TTC549 (cell line): ENCODE data around the gene ELL.
"Not testable (repeated sequence)": the region's sequence is repeated elsewhere in the genome, so short reads cannot be mapped to it uniquely, and the experiment has no call there.

Experiments
- FAIRE-seq: peaks from 2 replicates; lab custom pipeline; 2012; peaks lifted over from hg19 to GRCh38; lab: Jason Lieb, UNC

ELL gene

GRCh38 chr19:18531485-18531884, 9.6 kb upstream of the ELL start:
- FAIRE-seq = no peak

GRCh38 chr19:18529782-18530181, 7.9 kb upstream of the ELL start:
- FAIRE-seq = no peak

DNA sequence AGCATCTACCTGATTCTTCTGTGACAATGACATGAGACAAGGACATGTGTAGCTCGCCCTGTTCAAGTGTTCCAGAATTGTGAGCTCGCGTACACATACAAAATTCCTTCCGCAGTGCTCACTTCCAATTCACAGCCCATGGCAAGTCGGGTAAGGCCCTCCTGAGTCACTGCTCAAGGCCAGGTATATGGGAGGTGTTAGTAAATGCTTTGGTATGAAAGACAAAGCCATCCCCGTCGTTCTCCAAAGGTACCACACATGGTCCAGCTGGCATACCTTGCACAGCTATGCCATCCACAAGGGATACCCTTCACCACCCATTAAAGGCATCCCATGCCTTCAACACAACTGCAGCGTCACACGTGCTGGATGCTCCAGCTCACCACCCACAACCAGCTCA, 4.4 kb upstream of the ELL start:
- FAIRE-seq = no peak

DNA sequence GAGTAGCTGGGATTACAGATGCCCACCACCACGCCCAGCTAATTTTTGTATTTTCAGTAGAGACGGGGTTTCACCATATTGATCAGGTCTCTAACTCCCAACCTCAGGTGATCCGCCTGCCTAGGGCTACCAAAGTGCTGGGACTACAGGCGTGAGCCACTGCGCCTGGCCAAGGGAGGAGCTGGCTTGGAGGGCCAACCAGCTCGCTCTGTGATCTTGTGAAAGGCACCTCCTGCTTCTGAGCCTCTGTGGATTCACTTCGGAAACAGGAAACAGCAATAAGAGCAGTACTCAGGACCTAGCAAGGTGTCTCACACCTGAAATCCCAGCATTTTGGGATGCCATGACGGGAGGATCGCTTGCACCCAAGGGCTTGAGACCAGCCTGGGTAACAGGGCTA, 2.0 kb upstream of the ELL start:
- FAIRE-seq = no peak

DNA sequence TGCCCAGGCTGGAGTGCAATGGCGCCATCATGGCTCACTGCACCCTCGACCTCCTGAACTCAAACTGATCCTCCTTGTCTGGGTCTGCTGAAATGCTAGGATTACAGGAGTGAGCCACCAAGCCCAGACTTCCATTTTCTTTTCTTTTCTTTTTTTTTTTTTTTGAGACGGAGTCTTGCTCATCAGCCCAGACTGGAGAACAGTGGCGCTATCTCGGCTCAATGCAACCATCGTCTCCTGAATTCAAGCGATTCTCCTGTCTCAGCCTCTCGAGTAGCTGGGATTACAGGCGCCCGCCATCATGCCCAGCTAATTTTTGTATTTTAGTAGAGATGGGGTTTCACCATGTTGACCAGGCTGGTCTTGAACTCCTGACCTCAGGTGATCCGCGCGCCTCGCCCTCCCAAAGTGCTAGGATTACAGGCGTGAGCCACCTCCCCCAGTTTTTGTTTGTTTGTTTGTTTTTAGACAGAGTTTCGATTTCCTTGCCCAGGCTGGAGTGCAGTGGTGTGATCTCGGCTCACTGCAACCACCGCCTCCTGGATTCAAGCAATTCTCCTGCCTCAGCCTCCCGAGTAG, 1.1 kb upstream of the ELL start:
- FAIRE-seq = not testable (repeated sequence)

GRCh38 chr19:18522124-18522861, 423 bp upstream of the ELL start:
- FAIRE-seq = peak; percentile 97

- no peak for FAIRE-seq
These were observed 800 bp downstream of the ELL start for GRCh38 chr19:18520848-18521691.

- FAIRE-seq = no peak
These were observed 1.7 kb downstream of the ELL start for GRCh38 chr19:18519962-18520847.

GRCh38 chr19:18518639-18519038, 3.2 kb downstream of the ELL start:
- no peak for FAIRE-seq

DNA sequence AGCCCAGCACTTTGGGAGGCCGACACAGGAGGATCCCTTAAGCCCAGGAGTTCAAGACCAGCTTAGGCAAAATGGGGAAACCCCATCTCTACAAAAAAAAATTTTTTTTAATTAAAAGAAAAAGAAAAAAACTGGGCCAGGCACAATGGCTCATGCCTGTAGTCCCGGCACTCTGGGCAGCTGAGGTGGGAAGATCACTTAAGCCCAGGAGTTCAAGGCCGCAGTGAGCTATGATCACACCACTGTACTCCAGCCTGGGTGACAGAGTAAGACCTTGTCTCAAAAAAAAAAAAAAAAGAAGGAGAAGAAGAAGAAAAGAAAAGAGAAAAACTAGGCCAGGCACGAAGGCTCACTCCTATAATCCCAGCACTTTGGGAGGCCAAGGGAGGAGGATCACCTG, 4.3 kb downstream of the ELL start:
- no peak for FAIRE-seq

- FAIRE-seq = no peak
These were observed 5.9 kb downstream of the ELL start for GRCh38 chr19:18515959-18516358.

DNA sequence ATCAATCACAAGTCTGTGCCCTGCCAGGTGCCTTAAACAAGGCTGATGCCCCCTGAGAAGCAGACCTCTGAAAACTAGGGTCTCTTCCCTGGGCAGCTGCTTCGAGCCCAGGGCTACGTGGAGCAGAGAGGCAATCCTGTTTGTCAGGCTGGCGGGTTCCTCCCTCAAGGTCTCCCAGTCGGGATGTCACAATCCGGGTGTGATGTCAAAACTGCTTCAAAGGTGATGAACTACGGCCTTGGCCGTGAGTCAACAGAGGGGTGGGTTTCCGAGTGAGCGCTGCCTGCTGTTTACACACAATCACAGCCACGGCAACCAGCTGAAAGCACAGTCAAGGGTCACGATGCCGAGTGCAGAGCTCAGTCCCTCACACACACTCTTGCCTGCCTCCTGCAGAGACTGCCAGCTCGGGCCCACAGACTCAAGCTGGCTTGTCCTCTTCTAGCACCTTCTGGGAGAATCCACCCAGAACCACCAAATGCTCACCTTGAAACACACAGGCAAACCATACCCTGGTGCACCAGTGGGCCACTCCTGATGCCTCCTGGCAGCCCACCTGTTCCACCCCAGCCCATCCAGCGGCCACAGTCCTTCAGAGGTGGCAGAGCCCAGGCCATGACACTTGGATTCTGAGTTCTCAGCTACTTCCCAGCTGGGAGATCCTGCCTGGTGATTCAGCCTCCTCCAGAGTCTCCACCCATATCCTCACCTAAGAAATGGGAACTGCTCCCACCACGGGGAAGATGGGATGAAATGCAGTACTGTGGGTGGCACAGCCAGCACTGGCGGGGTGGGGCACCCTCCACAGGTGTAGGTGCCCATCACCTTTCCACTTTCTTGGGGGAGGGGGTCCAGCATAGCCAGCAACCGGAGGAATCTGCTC, 6.8 kb downstream of the ELL start:
- FAIRE-seq = no peak

DNA sequence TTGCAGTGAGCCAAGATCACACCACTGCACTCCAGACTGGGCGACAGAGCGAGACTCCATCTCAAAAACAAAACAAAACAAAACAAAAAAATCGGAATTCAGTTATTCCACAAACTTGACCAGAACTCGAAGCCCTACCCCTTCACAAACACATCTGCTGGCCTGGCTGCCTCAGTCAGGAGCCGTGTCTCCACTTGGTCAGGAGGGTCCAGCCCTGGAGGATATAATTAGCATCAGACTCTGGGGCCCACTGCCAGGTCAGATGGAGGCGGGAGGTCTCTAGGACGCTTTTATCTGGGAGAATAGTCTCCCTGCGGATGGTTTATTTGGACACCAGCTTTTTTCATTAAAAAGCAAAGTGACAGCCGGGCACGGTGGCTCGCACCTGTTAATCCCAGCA, 8.0 kb downstream of the ELL start:
- no peak for FAIRE-seq

DNA sequence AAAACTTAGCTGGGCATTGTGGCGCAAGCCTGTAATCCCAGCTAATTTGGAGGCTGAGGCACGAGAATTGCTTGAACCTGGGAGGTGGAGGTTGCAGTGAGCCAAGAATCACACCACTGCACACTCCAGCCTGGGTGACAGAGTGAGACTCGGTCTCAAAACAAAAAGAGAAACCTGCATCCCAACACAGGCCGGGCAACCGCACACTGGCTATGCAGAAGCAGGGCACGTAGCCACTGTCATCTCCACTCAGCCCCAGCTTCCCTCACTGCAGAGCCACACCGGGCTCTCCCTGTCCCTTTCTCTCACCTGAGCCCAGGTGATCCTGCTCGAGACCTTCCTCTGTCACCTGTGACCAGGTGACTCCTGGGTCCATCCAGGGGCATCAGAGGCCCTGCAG, 11.7 kb downstream of the ELL start:
- no peak for FAIRE-seq

GRCh38 chr19:18508585-18508984, 13.3 kb downstream of the ELL start:
- FAIRE-seq = no peak

DNA sequence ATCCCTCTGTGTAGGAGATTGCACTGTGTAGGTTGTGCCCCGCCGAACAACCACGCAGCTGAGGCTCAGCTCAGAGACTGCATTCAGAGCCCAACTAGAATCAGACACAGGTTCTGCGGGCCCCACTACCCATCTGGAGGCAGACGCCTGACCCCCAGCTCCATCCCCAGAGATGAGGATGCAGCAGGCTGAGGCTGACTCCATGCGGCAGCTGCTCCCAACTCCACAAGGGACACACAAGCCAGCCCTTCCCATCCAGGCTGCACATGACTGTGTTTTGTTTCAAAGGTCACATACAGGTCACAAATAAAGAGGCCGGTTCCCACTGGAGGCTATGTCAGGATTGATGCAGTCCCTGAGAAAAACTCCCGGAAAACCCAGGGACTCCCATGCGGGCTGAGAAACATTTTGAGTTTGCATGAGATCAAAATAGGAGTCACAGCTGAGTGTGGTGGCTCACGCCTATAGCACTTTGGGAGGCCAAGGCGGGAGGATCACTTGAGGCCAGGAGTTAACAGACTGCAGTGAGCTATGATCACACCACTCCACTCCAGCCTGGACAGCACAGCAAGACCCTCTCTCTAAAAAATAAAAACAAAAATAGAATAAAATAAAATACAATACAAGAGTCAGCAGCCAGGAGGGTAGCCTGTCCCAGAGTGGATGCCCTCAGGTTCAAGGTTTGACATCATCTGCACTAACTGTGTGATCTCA, 14.0 kb downstream of the ELL start:
- no peak for FAIRE-seq

GRCh38 chr19:18507021-18507726, 14.7 kb downstream of the ELL start:
- FAIRE-seq = no peak

DNA sequence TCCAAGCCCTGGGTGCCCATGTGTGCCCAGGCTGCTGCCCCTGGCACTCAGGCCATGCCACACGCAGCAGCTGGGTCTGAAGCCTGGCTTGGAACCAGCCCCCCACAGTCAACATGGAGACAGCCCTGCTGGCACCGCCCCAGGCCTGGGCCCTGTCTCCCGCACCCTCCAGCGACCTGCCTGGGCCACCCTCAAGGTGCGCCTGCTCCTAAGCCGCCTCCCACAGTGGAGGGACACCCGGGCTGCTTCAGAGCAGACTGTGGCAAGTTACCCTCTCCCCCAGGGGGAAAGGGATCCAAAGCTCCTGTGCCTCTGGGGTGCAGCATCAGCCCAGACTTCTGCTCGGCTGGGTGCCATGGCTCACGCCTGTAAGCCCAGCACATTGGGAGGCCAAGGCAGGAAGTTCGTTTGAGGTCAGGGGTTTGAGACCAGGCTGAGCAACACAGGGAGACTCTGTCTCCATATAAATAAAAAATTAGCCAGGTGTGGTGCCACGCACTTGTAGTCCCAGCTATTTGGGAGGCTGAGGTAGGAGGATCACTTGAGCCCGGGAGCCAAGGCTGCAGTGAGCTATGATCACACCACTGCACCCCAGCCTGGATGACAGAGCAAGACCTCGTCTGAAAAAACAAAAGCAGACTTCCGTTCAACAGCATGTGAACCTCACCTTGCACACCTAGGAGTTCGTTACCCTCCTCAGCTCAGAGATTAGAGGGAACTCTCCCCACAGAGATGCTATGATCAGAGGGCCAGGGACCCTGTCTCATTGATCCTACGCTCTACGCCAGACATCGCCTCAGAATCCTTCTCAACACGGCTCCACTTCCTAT, 15.6 kb downstream of the ELL start:
- FAIRE-seq = no peak
